Measurements from ENCODE around the gene MGAT5B. TPM values are rescaled to one million over a fixed set of nuclear protein-coding genes. Genes with fewer than 3 reads are reported as not detected.

Gene MGAT5B
- total and polyA plus RNA-seq, 2 of the 13 experiments (the other 11 are each of a cell fraction or from before 2014, with no cell fraction given): 0.07 to 0.13 TPM

GRCh38 chr17:76949913-76950695 is 81.9 kb downstream of the MGAT5B start:
- H3K9ac ChIP-seq (ENCODE audit: insufficient read depth, low read depth, low read length): no peak overlapping the region
- H3K36me3 ChIP-seq (replicated peaks in 1 of 2; ENCODE audit: control insufficient read depth in 1 of 2, insufficient read depth in 2 of 2, low read length in 2 of 2): no peaks in the 10 kb centered on the region
- 35% methylated on average over 16 of the region's 18 CpGs for WGBS (ENCODE audit: low lambda C conversion rate)
- H3K27ac ChIP-seq (ENCODE audit: extremely low read length, insufficient read depth, low read length): no peak overlapping the region
- H2AFZ ChIP-seq (ENCODE audit: low read length): no peak overlapping the region
- intact Hi-C loops (cut with micrococcal nuclease; ENCODE audit: unreplicated experiment) (no loop called here), in situ Hi-C loops (cut with HindIII; ENCODE audit: extremely low pct_ligation_motif_present, low pct_unique_long_range_greater_than_20kb) (no loop called here)
- no peaks in the 10 kb centered on the region for H3K4me1 ChIP-seq (ENCODE audit: insufficient read depth, low read length)
- H3K9me3 ChIP-seq (ENCODE audit: low read length): no peaks in the 10 kb centered on the region
- DNase-seq (ENCODE audit: low spot score) (no peak), FAIRE-seq (no peak), ATAC-seq (no peak)
- ChIA-PET POLR2A (no interaction called here), CTCF (ENCODE audit: low intra/inter-chr PET ratio, low total read pairs) (no interaction called here)
- H3K27me3 ChIP-seq (ENCODE audit: control insufficient read depth in 1 of 2, insufficient read depth in 2 of 2, low read length in 2 of 2): peaks cover 3 to 73% of the 10 kb centered on the region in 2 experiments
- no peak overlapping the region for H3K4me2 ChIP-seq (ENCODE audit: low read depth, low read length)
- H3K4me3 ChIP-seq (replicated peaks in 1 of 3; ENCODE audit: insufficient read depth in 1 of 3, low read depth in 2 of 3, low read length in 3 of 3): no peak overlapping the region
- BruUV-seq (replicated peaks): no TSS peak
- no peaks in the 10 kb centered on the region for H3K79me2 ChIP-seq (ENCODE audit: insufficient read depth, low read length)
- no peaks in the 10 kb centered on the region for H4K20me1 ChIP-seq (ENCODE audit: insufficient read depth, low read length)
- no peak for TF ChIP-seq ZBTB39 (CRISPR knock-in tag; IDR thresholded peaks at IDR 0.05)
- no peak for TF ChIP-seq FOXP4 (CRISPR knock-in tag; IDR thresholded peaks at IDR 0.05)
- no peak for TF ChIP-seq ZEB1 (IDR thresholded peaks at IDR 0.05; ENCODE audit: insufficient replicate concordance, low read depth)
- TF ChIP-seq SP5 (CRISPR knock-in tag; IDR thresholded peaks at IDR 0.05; ENCODE audit: borderline replicate concordance, low read depth): no peak
- no peak for TF ChIP-seq ZNF737 (CRISPR knock-in tag; IDR thresholded peaks at IDR 0.05; ENCODE audit: borderline replicate concordance)
- no peak for TF ChIP-seq SNAPC4 (CRISPR knock-in tag; IDR thresholded peaks at IDR 0.05)
- no peak for TF ChIP-seq ZNF24 (IDR thresholded peaks at IDR 0.05)
- no peak for TF ChIP-seq ZNF331 (CRISPR knock-in tag; IDR thresholded peaks at IDR 0.05)
- TF ChIP-seq, protein P1, sequence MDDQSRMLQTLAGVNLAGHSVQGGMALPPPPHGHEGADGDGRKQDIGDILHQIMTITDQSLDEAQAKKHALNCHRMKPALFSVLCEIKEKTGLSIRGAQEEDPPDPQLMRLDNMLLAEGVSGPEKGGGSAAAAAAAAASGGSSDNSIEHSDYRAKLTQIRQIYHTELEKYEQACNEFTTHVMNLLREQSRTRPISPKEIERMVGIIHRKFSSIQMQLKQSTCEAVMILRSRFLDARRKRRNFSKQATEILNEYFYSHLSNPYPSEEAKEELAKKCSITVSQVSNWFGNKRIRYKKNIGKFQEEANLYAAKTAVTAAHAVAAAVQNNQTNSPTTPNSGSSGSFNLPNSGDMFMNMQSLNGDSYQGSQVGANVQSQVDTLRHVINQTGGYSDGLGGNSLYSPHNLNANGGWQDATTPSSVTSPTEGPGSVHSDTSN (CRISPR knock-in tag; IDR thresholded peaks at IDR 0.05; ENCODE audit: borderline replicate concordance): no peak
- TF ChIP-seq YEATS4 (CRISPR knock-in tag; IDR thresholded peaks at IDR 0.05; ENCODE audit: borderline replicate concordance): no peak

Measured in HepG2 (cell line).